Keratinocyte (primary cell): ENCODE results near the gene CACNA2D2. TPM values are rescaled to one million over a fixed set of nuclear protein-coding genes. Genes with fewer than 3 reads are reported as not detected.
A peak's percentile ranks its signal among the peaks of the same experiment; 100 is the strongest.

Source experiments
- DNase-seq: peaks from one replicate; pipeline ENCODE4 v3.0.0-alpha.2; 2011; ENCODE audit warnings: low read depth, missing footprints, low spot score
- FAIRE-seq: peaks from 2 replicates; lab custom pipeline; 2011; peaks lifted over from hg19 to GRCh38; lab: Jason Lieb, UNC
- H2AFZ ChIP-seq: 2 replicates; pipeline ENCODE4 v1.6.0; 2012; ENCODE audit warnings: low read length, control low read depth, inconsistent platforms; ENCODE audit not compliant: control insufficient read depth
- H3K27ac ChIP-seq: 2 replicates; pipeline ENCODE4 v1.5.1; 2011; ENCODE audit warnings: low read length; ENCODE audit not compliant: control insufficient read depth, insufficient read depth
- H3K27me3 ChIP-seq: 3 replicates; pipeline ENCODE4 v1.6.0; 2011; ENCODE audit warnings: low read length; ENCODE audit not compliant: control insufficient read depth, insufficient read depth; ENCODE audit errors: extremely low read depth
- H3K36me3 ChIP-seq, 2 experiments: 2 replicates in 1 of 2; 3 replicates in 1 of 2; pipeline ENCODE4 v1.5.1; 2011; ENCODE audit warnings: low read length in 2 of 2, mild to moderate bottlenecking in 1 of 2; ENCODE audit not compliant: control insufficient read depth in 2 of 2, insufficient read depth in 2 of 2; ENCODE audit errors: extremely low read depth in 1 of 2
- H3K4me1 ChIP-seq: 3 replicates; pipeline ENCODE4 v1.5.1; 2011; ENCODE audit warnings: low read length; ENCODE audit not compliant: control insufficient read depth, insufficient read depth; ENCODE audit errors: extremely low read depth
- H3K4me2 ChIP-seq: 3 replicates; pipeline ENCODE4 v1.6.0; 2011; ENCODE audit warnings: low read depth, low read length; ENCODE audit not compliant: control insufficient read depth, insufficient read depth; ENCODE audit errors: extremely low read depth
- H3K4me3 ChIP-seq, 3 experiments: fragments of 200-600 bp in 1 of 3; sonication (generic) in 1 of 3; 2 replicates in 2 of 3; 3 replicates in 1 of 3; pipeline ENCODE4 v1.5.1; 2011 to 2016; ENCODE audit warnings: low read length in 3 of 3, mild to moderate bottlenecking in 3 of 3, control low read depth in 2 of 3, inconsistent platforms in 1 of 3, low read depth in 1 of 3, mixed read lengths in 1 of 3, mixed run types in 1 of 3, moderate library complexity in 1 of 3; ENCODE audit not compliant: control insufficient read depth in 2 of 3, insufficient read depth in 2 of 3; ENCODE audit errors: extremely low read depth in 1 of 3
- H3K79me2 ChIP-seq: 2 replicates; pipeline ENCODE4 v1.6.0; 2012; ENCODE audit warnings: low read length; ENCODE audit not compliant: control insufficient read depth, insufficient read depth
- H3K9ac ChIP-seq: 3 replicates; pipeline ENCODE4 v1.6.0; 2011; ENCODE audit warnings: low read length; ENCODE audit not compliant: control insufficient read depth, insufficient read depth; ENCODE audit errors: extremely low read depth
- H3K9me1 ChIP-seq: 3 replicates; pipeline ENCODE4 v1.6.0; 2011; ENCODE audit warnings: low read length; ENCODE audit not compliant: control insufficient read depth, insufficient read depth; ENCODE audit errors: extremely low read depth
- H3K9me3 ChIP-seq: 2 replicates; pipeline ENCODE4 v1.5.1; 2012; ENCODE audit warnings: low read depth, low read length; ENCODE audit not compliant: control insufficient read depth
- H4K20me1 ChIP-seq: 3 replicates; pipeline ENCODE4 v1.6.0; 2011; ENCODE audit warnings: low read length; ENCODE audit not compliant: control insufficient read depth, insufficient read depth; ENCODE audit errors: extremely low read depth
- CTCF ChIP-seq, 3 experiments: IDR thresholded peaks in 1 of 3; conservative IDR thresholded peaks in 1 of 3; optimal IDR thresholded peaks in 1 of 3; 2 replicates in 2 of 3; 3 replicates in 1 of 3; pipeline versions ENCODE3 to v1.5.1; 2011; ENCODE audit warnings: low read length in 3 of 3, mild to moderate bottlenecking in 3 of 3, moderate library complexity in 2 of 3, control low read depth in 1 of 3, inconsistent platforms in 1 of 3; ENCODE audit not compliant: insufficient read depth in 2 of 3; ENCODE audit errors: extremely low read depth in 1 of 3
- EZH2 ChIP-seq: IDR thresholded peaks from one replicate; pipeline ENCODE4 v1.6.1; 2012; ENCODE audit warnings: inconsistent platforms, mild to moderate bottlenecking, low read length, moderate library complexity
- dilution Hi-C: fragments of 300-500 bp; cut with MboI; formaldehyde crosslinking; loops from one replicate; pipeline ENCODE4 v1.7.0; 2020; ENCODE audit warnings: low sequenced_read_pairs; ENCODE audit not compliant: extremely low pct_ligation_motif_present
- polyA plus RNA-seq, 5 experiments: library from polyadenylated mRNA; depleted of rRNA in 3 of 5; stranded (reverse) in 3 of 5; stranded (forward) in 1 of 5; unstranded in 1 of 5; fragments of >200 nt; gene quantifications; 1 replicate in 1 of 5; 2 replicates in 3 of 5; 3 replicates in 1 of 5; pipeline versions ENCODE4 v1.2.1 to v1.2.3, GENCODE V29; 2011 to 2012; ENCODE audit warnings: missing spikeins in 2 of 5, low read depth in 1 of 5, low replicate concordance in 1 of 5

Gene CACNA2D2
- polyA plus RNA-seq, 1 donor (not counting 4 experiments of a cell fraction or from before 2014, with no cell fraction given) = 0.04 TPM

- peaks cover 15% of the 10 kb centered on the region for H3K27me3 ChIP-seq
- H3K4me2 ChIP-seq = no peak overlapping the region
- no peak overlapping the region for H2AFZ ChIP-seq
- TF ChIP-seq EZH2 = no peak
- TF ChIP-seq CTCF (optimal IDR thresholded peaks at IDR 0.05 in 1 of 3, IDR thresholded peaks at IDR 0.05 in 1 of 3, conservative IDR thresholded peaks at IDR 0.05 in 1 of 3; ENCODE audit: extremely low read depth in 1 of 3, insufficient read depth in 2 of 3, low read length in 3 of 3) = no peak
- H3K9me3 ChIP-seq = no peaks in the 10 kb centered on the region
- dilution Hi-C loops = no loop called here
- no peak for DNase-seq
- no peak overlapping the region for H3K27ac ChIP-seq
- H3K4me3 ChIP-seq = no peak overlapping the region
- no peak overlapping the region for H3K9ac ChIP-seq
- H4K20me1 ChIP-seq = no peaks in the 10 kb centered on the region
- no peaks in the 10 kb centered on the region for H3K36me3 ChIP-seq
- no peak for FAIRE-seq
- no peaks in the 10 kb centered on the region for H3K9me1 ChIP-seq
- no peaks in the 10 kb centered on the region for H3K79me2 ChIP-seq
- no peaks in the 10 kb centered on the region for H3K4me1 ChIP-seq
Observed at GRCh38 chr3:50441424-50442217, 61.8 kb downstream of the CACNA2D2 start.

GRCh38 chr3:50436114-50436674 lies 67.2 kb downstream of the CACNA2D2 start:
- H3K27ac ChIP-seq = no peak overlapping the region
- H3K4me1 ChIP-seq = no peaks in the 10 kb centered on the region
- DNase-seq (no peak), FAIRE-seq (no peak)
- H4K20me1 ChIP-seq = no peaks in the 10 kb centered on the region
- no peak for TF ChIP-seq EZH2
- TF ChIP-seq CTCF (optimal IDR thresholded peaks at IDR 0.05 in 1 of 3, IDR thresholded peaks at IDR 0.05 in 1 of 3, conservative IDR thresholded peaks at IDR 0.05 in 1 of 3; ENCODE audit: extremely low read depth in 1 of 3, insufficient read depth in 2 of 3, low read length in 3 of 3) = peak in 2 of 3 experiments; percentile 93
- H2AFZ ChIP-seq = no peak overlapping the region
- H3K9me1 ChIP-seq = no peaks in the 10 kb centered on the region
- H3K4me2 ChIP-seq = no peak overlapping the region
- peaks cover 12% of the 10 kb centered on the region for H3K27me3 ChIP-seq
- no peak overlapping the region for H3K4me3 ChIP-seq
- no peak overlapping the region for H3K9ac ChIP-seq
- H3K36me3 ChIP-seq = no peaks in the 10 kb centered on the region
- H3K9me3 ChIP-seq = no peaks in the 10 kb centered on the region
- dilution Hi-C loops = no loop called here
- no peaks in the 10 kb centered on the region for H3K79me2 ChIP-seq
